HEK293T (cell line): ENCODE results near the gene SMIM30.

Experiments
- CTCF ChIA-PET: fragments of 350-600 bp; formaldehyde crosslinking; extraction: SDS; loops from one replicate; lab custom pipeline; 2021; ENCODE audit warnings: antibody characterized with exemption, inconsistent platforms; lab: Yijun Ruan, JAX
- POLR2A ChIA-PET: fragments of 350-600 bp; formaldehyde crosslinking; extraction: SDS; loops from one replicate; lab custom pipeline; 2020; ENCODE audit warnings: antibody characterized with exemption, inconsistent platforms; lab: Yijun Ruan, JAX
- DNase-seq: peaks from one replicate; pipeline ENCODE4 v3.0.0; 2012; ENCODE audit warnings: mixed read lengths; ENCODE audit errors: extremely low spot score
- ARNT ChIP-seq: fragments of 450-650 bp; IDR thresholded peaks from 2 replicates; pipeline ENCODE4 v1.6.1; 2017; ENCODE audit warnings: mild to moderate bottlenecking
- BHLHE40 ChIP-seq: fragments of 450-650 bp; IDR thresholded peaks from 2 replicates; pipeline ENCODE4 v1.6.1; 2016; ENCODE audit warnings: mild to moderate bottlenecking, moderate library complexity, borderline replicate concordance
- CTBP1 ChIP-seq: fragments of 450-650 bp; IDR thresholded peaks from 2 replicates; pipeline ENCODE4 v1.6.1; 2016; ENCODE audit warnings: borderline replicate concordance
- ELF4 ChIP-seq: fragments of 450-650 bp; IDR thresholded peaks from 2 replicates; pipeline ENCODE4 v1.6.1; 2017; ENCODE audit warnings: antibody characterized with exemption
- FOXA1 ChIP-seq: fragments of 450-650 bp; IDR thresholded peaks from 2 replicates; pipeline ENCODE4 v1.6.1; 2016; ENCODE audit warnings: mild to moderate bottlenecking
- FOXK2 ChIP-seq: fragments of 450-650 bp; IDR thresholded peaks from 2 replicates; pipeline ENCODE4 v1.6.1; 2016; ENCODE audit warnings: mild to moderate bottlenecking
- FOXM1 ChIP-seq: fragments of 450-650 bp; IDR thresholded peaks from 2 replicates; pipeline ENCODE4 v1.6.1; 2017; ENCODE audit warnings: mild to moderate bottlenecking, borderline replicate concordance
- HDGF ChIP-seq: fragments of 450-650 bp; IDR thresholded peaks from 2 replicates; pipeline ENCODE4 v1.6.1; 2017; ENCODE audit warnings: antibody characterized with exemption, borderline replicate concordance
- L3MBTL2 ChIP-seq: fragments of 450-650 bp; conservative IDR thresholded peaks from 2 replicates; pipeline ENCODE4 v1.6.1; 2016; ENCODE audit warnings: mild to moderate bottlenecking
- LEF1 ChIP-seq: fragments of 450-650 bp; IDR thresholded peaks from 2 replicates; pipeline ENCODE4 v1.6.1; 2017; ENCODE audit warnings: mild to moderate bottlenecking, borderline replicate concordance
- NFRKB ChIP-seq: fragments of 450-650 bp; IDR thresholded peaks from 2 replicates; pipeline ENCODE4 v1.6.1; 2016; ENCODE audit warnings: mild to moderate bottlenecking, moderate library complexity
- PKNOX1 ChIP-seq: fragments of 450-650 bp; IDR thresholded peaks from 2 replicates; pipeline ENCODE4 v1.6.1; 2016
- SP1 ChIP-seq: fragments of 450-650 bp; IDR thresholded peaks from 2 replicates; pipeline ENCODE4 v1.6.1; 2017
- SUZ12 ChIP-seq: fragments of 450-650 bp; IDR thresholded peaks from 2 replicates; pipeline ENCODE4 v1.6.1; 2016; ENCODE audit warnings: mild to moderate bottlenecking
- TARDBP ChIP-seq: fragments of 450-650 bp; IDR thresholded peaks from 2 replicates; pipeline ENCODE4 v1.6.1; 2016
- ZNF384 ChIP-seq: fragments of 450-650 bp; IDR thresholded peaks from 2 replicates; pipeline ENCODE4 v1.6.1; 2016

The SMIM30 gene

GRCh38 chr7:113154117-113154516 lies 35.8 kb upstream of the SMIM30 start:
- DNase-seq, result no peak
- ChIA-PET CTCF (interaction anchor here (0.6 kb wide), 1 partner anchor 9 kb away, joined by 3 read pairs; no protein-coding TSS in a partner anchor), POLR2A (no interaction called here)
- TF ChIP-seq FOXK2 (no peak), ZNF384 (no peak), FOXA1 (no peak), HDGF (no peak), LEF1 (no peak), SP1 (no peak), SUZ12 (no peak), NFRKB (no peak), CTBP1 (no peak), L3MBTL2 (no peak), ARNT (no peak), PKNOX1 (no peak), TARDBP (no peak), ELF4 (no peak), BHLHE40 (no peak), FOXM1 (no peak)

GRCh38 chr7:113144817-113145216 lies 26.5 kb upstream of the SMIM30 start:
- no peak for TF ChIP-seq TARDBP
- ChIA-PET POLR2A (no interaction called here), CTCF (interaction anchor here (0.7 kb wide), 1 partner anchor 10 kb away, joined by 3 read pairs; no protein-coding TSS in a partner anchor)
- DNase-seq, result no peak

GRCh38 chr7:113143486-113144257 lies 25.3 kb upstream of the SMIM30 start:
- POLR2A ChIA-PET, result no interaction called here
- TF ChIP-seq BHLHE40 (no peak), ZNF384 (no peak), SP1 (no peak), FOXA1 (no peak), ELF4 (no peak), HDGF (no peak), NFRKB (no peak), FOXK2 (no peak), ARNT (no peak), CTBP1 (no peak), LEF1 (no peak)
- CTCF ChIA-PET, result no interaction called here
- DNase-seq, result no peak

GRCh38 chr7:113142385-113143119 lies 24.2 kb upstream of the SMIM30 start:
- POLR2A ChIA-PET, result no interaction called here
- CTCF ChIA-PET, result no interaction called here
- DNase-seq, result no peak
- no peak for TF ChIP-seq CTBP1
- no peak for TF ChIP-seq PKNOX1
- no peak for TF ChIP-seq FOXK2
- TF ChIP-seq SP1, result no peak
- no peak for TF ChIP-seq ZNF384
- TF ChIP-seq NFRKB, result no peak
- TF ChIP-seq L3MBTL2, result no peak
- TF ChIP-seq BHLHE40, result no peak
- no peak for TF ChIP-seq SUZ12
- TF ChIP-seq FOXM1, result no peak
- TF ChIP-seq TARDBP, result no peak
- no peak for TF ChIP-seq ARNT
- no peak for TF ChIP-seq LEF1

- DNase-seq, result no peak
- no peak for TF ChIP-seq FOXA1
- no peak for TF ChIP-seq PKNOX1
- TF ChIP-seq ZNF384, result no peak
- TF ChIP-seq L3MBTL2, result no peak
- no peak for TF ChIP-seq BHLHE40
- TF ChIP-seq ARNT, result no peak
- TF ChIP-seq SUZ12, result no peak
- TF ChIP-seq TARDBP, result no peak
- no peak for TF ChIP-seq HDGF
- CTCF ChIA-PET, result no interaction called here
- POLR2A ChIA-PET, result no interaction called here
These were observed 23.4 kb upstream of the SMIM30 start for GRCh38 chr7:113141803-113142202.

- TF ChIP-seq CTBP1 (no peak), LEF1 (no peak), NFRKB (no peak), SUZ12 (no peak), L3MBTL2 (no peak), PKNOX1 (no peak), HDGF (no peak), FOXA1 (no peak), FOXK2 (no peak), ARNT (no peak), BHLHE40 (no peak), TARDBP (no peak), SP1 (no peak), ELF4 (no peak), FOXM1 (no peak), ZNF384 (no peak)
- POLR2A ChIA-PET, result no interaction called here
- no peak for DNase-seq
- CTCF ChIA-PET, result interaction anchor here (1.0 kb wide), 1 partner anchor 19 kb away, joined by 3 read pairs; no protein-coding TSS in a partner anchor
These were observed 22.6 kb upstream of the SMIM30 start for GRCh38 chr7:113140956-113141355.
